OCI-LY3 (cell line): ENCODE data around the gene PDE4D.

Source experiments
- H2AFZ ChIP-seq: fragments of 200-600, 300-600 bp; shearing (Covaris generic); 2 replicates; pipeline ENCODE4 v1.6.0; 2014; ENCODE audit warnings: antibody characterized with exemption, low read depth, low read length
- H3K27ac ChIP-seq: fragments of 200-600, 300-600 bp; sonication (generic); 2 replicates; pipeline ENCODE4 v1.5.1; 2014; ENCODE audit warnings: mild to moderate bottlenecking, low read length, moderate library complexity, mixed read lengths
- H3K27me3 ChIP-seq: fragments of 200-600, 300-600 bp; sonication (generic); 2 replicates; pipeline ENCODE4 v1.6.1; 2014; ENCODE audit warnings: low read depth, low read length, mixed read lengths
- H3K36me3 ChIP-seq: fragments of 200-600, 300-600 bp; sonication (generic); replicated peaks from 2 replicates; pipeline ENCODE3; 2014; ENCODE audit warnings: low read depth, low read length, mixed read lengths
- H3K4me1 ChIP-seq: fragments of 300-600, 200-600 bp; sonication (generic); 2 replicates; pipeline ENCODE4 v1.6.1; 2014; ENCODE audit warnings: low read length, mixed read lengths
- H3K4me2 ChIP-seq: fragments of 200-600, 300-600 bp; sonication (generic); 2 replicates; pipeline ENCODE4 v1.6.1; 2014; ENCODE audit warnings: low read length, mixed read lengths
- H3K4me3 ChIP-seq: fragments of 300-600, 200-600 bp; sonication (generic); 2 replicates; pipeline ENCODE4 v1.5.1; 2014; ENCODE audit warnings: antibody characterized with exemption, mild to moderate bottlenecking, low read length, moderate library complexity
- H3K79me2 ChIP-seq: fragments of 300-600, 200-600 bp; shearing (Covaris generic); 2 replicates; pipeline ENCODE4 v1.6.1; 2014; ENCODE audit warnings: mild to moderate bottlenecking, low read length, mixed read lengths
- H3K9ac ChIP-seq: fragments of 300-600, 200-600 bp; shearing (Covaris generic); 2 replicates; pipeline ENCODE4 v1.6.0; 2014; ENCODE audit warnings: mild to moderate bottlenecking, low read length, moderate library complexity
- H3K9me3 ChIP-seq: fragments of 200-600, 300-600 bp; shearing (Covaris generic); 2 replicates; pipeline ENCODE4 v1.6.1; 2014; ENCODE audit warnings: low read length, mixed read lengths; ENCODE audit not compliant: insufficient read depth
- H4K20me1 ChIP-seq: fragments of 200-600, 300-600 bp; sonication (generic); 2 replicates; pipeline ENCODE4 v1.6.1; 2016; ENCODE audit warnings: low read length, mixed read lengths; ENCODE audit not compliant: insufficient read depth
- EZH2phosphoT487 ChIP-seq: fragments of 200-600 bp; shearing (Covaris generic); IDR thresholded peaks from 2 replicates; pipeline ENCODE4 v1.6.1; 2018; ENCODE audit warnings: antibody characterized with exemption, mixed run types, low read depth
- TF ChIP-seq, protein P1 (sequence below): fragments of 200-600, 300-600 bp; sonication (generic); IDR thresholded peaks from 2 replicates; pipeline ENCODE4 v1.5.1; 2014; ENCODE audit warnings: antibody characterized with exemption, low read length, low read depth

PDE4D gene

DNA sequence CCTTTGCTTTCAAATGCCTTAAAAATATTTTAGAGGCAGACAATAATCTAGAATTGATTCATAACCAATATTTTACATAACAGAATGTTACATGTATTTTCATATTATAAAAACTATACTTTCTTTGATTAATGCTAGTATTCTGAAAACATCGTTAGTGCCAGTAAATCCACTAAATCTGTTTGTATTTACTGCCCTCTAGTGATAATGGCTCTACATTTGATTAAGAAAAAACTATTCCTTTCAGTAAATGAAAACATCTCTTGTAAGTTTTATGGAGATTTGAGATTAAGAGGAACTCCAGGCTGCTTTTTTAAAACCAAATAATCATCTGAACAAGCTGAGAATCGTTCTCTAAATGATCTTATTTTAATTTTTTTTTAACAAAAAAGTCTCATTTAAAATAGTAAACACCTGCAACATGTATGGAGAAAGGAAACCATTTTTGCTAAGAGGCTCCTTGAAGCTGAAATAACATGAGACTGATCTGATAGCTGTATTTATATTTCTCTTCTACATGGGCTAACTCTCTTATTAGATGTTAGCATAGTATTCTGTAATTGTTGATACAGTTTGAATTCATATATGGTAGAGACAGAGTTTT, 886.0 kb downstream of the PDE4D start:
- no peaks in the 10 kb centered on the region for H3K4me1 ChIP-seq
- H3K27me3 ChIP-seq = no peaks in the 10 kb centered on the region
- no peak for TF ChIP-seq EZH2phosphoT487
- TF ChIP-seq, protein P1, sequence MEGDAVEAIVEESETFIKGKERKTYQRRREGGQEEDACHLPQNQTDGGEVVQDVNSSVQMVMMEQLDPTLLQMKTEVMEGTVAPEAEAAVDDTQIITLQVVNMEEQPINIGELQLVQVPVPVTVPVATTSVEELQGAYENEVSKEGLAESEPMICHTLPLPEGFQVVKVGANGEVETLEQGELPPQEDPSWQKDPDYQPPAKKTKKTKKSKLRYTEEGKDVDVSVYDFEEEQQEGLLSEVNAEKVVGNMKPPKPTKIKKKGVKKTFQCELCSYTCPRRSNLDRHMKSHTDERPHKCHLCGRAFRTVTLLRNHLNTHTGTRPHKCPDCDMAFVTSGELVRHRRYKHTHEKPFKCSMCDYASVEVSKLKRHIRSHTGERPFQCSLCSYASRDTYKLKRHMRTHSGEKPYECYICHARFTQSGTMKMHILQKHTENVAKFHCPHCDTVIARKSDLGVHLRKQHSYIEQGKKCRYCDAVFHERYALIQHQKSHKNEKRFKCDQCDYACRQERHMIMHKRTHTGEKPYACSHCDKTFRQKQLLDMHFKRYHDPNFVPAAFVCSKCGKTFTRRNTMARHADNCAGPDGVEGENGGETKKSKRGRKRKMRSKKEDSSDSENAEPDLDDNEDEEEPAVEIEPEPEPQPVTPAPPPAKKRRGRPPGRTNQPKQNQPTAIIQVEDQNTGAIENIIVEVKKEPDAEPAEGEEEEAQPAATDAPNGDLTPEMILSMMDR = peak; percentile 46
- no peaks in the 10 kb centered on the region for H3K79me2 ChIP-seq
- H3K4me3 ChIP-seq = no peak overlapping the region
- no peak overlapping the region for H3K9ac ChIP-seq
- H3K36me3 ChIP-seq = no peaks in the 10 kb centered on the region
- H2AFZ ChIP-seq = no peak overlapping the region
- H4K20me1 ChIP-seq = no peaks in the 10 kb centered on the region
- no peak overlapping the region for H3K4me2 ChIP-seq
- H3K27ac ChIP-seq = no peak overlapping the region
- no peaks in the 10 kb centered on the region for H3K9me3 ChIP-seq

DNA sequence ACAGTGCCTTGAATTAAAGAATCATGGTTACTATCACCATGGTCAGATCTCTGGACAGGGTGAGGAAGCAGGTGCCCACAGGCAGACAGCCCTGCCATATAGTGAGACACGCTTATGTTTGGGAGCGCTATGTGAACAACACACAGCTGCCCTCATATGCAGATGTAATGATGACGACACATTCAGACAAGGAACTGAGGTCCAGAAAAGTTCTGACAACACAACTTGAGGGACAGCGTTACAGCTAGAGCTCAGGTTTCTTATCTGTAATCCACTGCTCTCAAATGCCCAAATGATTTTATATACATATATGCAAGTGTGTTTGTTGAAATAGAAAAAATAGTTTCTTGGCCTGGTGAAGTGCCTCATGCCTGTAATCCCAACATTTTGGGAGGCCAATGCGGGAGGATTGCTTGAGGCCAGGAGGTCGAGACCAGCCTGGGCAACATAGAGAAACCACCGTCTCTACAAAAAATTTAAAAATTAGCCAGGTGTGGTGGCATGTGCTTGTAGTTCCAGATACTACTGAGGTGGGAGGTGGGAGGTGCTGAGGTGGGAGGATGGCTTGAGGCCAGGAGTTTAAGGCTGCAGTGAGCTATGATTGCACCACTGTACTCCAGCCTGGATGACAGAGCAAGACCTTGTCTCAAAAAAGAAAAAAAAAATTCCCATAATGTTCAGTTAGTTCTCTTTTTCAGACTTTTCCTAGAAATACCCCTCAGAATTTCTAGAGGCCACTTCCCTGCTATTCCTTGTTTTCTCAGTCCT, 887.4 kb downstream of the PDE4D start:
- Histone ChIP-seq H3K79me2 (no peaks in the 10 kb centered on the region), H3K27me3 (no peaks in the 10 kb centered on the region), H3K4me1 (no peaks in the 10 kb centered on the region), H4K20me1 (no peaks in the 10 kb centered on the region), H2AFZ (no peak overlapping the region), H3K27ac (no peak overlapping the region), H3K36me3 (no peaks in the 10 kb centered on the region), H3K9ac (no peak overlapping the region), H3K4me3 (no peak overlapping the region), H3K9me3 (no peaks in the 10 kb centered on the region), H3K4me2 (no peak overlapping the region)
- TF ChIP-seq, protein P1 = no peak
- no peak for TF ChIP-seq EZH2phosphoT487

DNA sequence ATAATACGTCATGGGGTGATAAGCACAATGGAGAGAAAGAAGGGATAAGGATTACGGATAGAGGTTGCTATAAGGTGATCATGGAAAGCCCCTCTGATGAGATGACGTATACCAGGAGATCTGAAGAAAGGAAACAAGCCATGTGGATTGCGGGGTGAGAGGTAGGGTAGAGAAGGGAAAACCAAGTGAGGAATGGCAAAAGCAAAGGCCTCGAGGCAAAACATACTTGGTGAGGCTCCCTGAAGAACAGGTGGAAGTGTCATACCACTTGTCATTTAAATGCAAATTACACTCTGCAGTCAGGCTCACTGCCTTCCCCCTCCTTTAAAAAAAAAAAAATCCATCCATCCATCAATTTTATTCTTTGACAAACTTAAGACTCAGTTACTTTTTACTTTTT, 889.9 kb downstream of the PDE4D start:
- Histone ChIP-seq H2AFZ (no peak overlapping the region), H3K79me2 (no peaks in the 10 kb centered on the region), H3K36me3 (no peaks in the 10 kb centered on the region), H3K4me3 (no peak overlapping the region), H3K27ac (no peak overlapping the region), H3K4me2 (no peak overlapping the region), H3K4me1 (no peaks in the 10 kb centered on the region), H3K9me3 (no peaks in the 10 kb centered on the region), H3K9ac (no peak overlapping the region), H4K20me1 (no peaks in the 10 kb centered on the region), H3K27me3 (no peaks in the 10 kb centered on the region)
- TF ChIP-seq EZH2phosphoT487 = no peak
- TF ChIP-seq, protein P1 = no peak

GRCh38 chr5:59003124-59003523, 890.4 kb downstream of the PDE4D start:
- no peak overlapping the region for H3K27ac ChIP-seq
- H3K4me2 ChIP-seq = no peak overlapping the region
- H3K4me1 ChIP-seq = no peaks in the 10 kb centered on the region
- no peaks in the 10 kb centered on the region for H3K79me2 ChIP-seq
- TF ChIP-seq EZH2phosphoT487 = no peak
- TF ChIP-seq, protein P1 = no peak
- H3K27me3 ChIP-seq = no peaks in the 10 kb centered on the region
- H4K20me1 ChIP-seq = no peaks in the 10 kb centered on the region
- H3K4me3 ChIP-seq = no peak overlapping the region
- H3K9ac ChIP-seq = no peak overlapping the region
- no peaks in the 10 kb centered on the region for H3K9me3 ChIP-seq
- H2AFZ ChIP-seq = no peak overlapping the region
- H3K36me3 ChIP-seq = no peaks in the 10 kb centered on the region
